Adrenal gland (tissue), 5 donors: ENCODE results near the gene HEXIM2.

ENCODE experiments used
- CTCF ChIP-seq, 6 experiments: fragments of 450-650 bp in 4 of 6; fragments of 200-600 bp in 2 of 6; sonication (generic) in 1 of 6; IDR thresholded peaks; 1 replicate in 5 of 6; 2 replicates in 1 of 6; pipeline versions ENCODE4 v1.5.1 to v1.8.0; 2016 to 2021; ENCODE audit warnings: antibody characterized with exemption in 6 of 6, mild to moderate bottlenecking in 2 of 6, moderate library complexity in 1 of 6
- POLR2A ChIP-seq, 2 donors: fragments of 450-650 bp; IDR thresholded peaks; one replicate each; pipeline ENCODE4 v1.6.1; 2017; ENCODE audit warnings: antibody characterized with exemption in 2 of 2, mild to moderate bottlenecking in 2 of 2, moderate library complexity in 1 of 2
- donor health status: DM: no; HTN: no; CAD: no.

- TF ChIP-seq POLR2A (IDR thresholded peaks at IDR 0.05) (peak in 1 of 2 donors; percentile 82), CTCF (IDR thresholded peaks at IDR 0.05) (no peak)
These were observed 32.2 kb upstream of the HEXIM2 start for GRCh38 chr17:45129426-45129939.
